HUES6 (cell line): ENCODE data around the gene PLD1.
A peak's percentile ranks its signal among the peaks of the same experiment; 100 is the strongest.

ENCODE experiments used
- H3K27ac ChIP-seq: 2 replicates; pipeline ENCODE4 v1.7.0; 2013; ENCODE audit warnings: low read depth, mild to moderate bottlenecking, low read length, inconsistent platforms
- H3K27me3 ChIP-seq: 2 replicates; pipeline ENCODE4 v1.6.1; 2013; ENCODE audit warnings: low read length; ENCODE audit not compliant: control insufficient read depth, insufficient read depth
- H3K36me3 ChIP-seq: 2 replicates; pipeline ENCODE4 v1.6.1; 2013; ENCODE audit warnings: low read length; ENCODE audit not compliant: control insufficient read depth, insufficient read depth
- H3K4me1 ChIP-seq: 2 replicates; pipeline ENCODE4 v1.6.1; 2013; ENCODE audit warnings: low read length; ENCODE audit not compliant: control insufficient read depth, insufficient read depth
- H3K4me3 ChIP-seq: 2 replicates; pipeline ENCODE4 v1.5.1; 2013; ENCODE audit warnings: low read depth, low read length
- H3K9ac ChIP-seq: one replicate; pipeline ENCODE4 v1.6.1; 2013; ENCODE audit warnings: mild to moderate bottlenecking, low read length
- H3K9me3 ChIP-seq: 2 replicates; pipeline ENCODE4 v1.6.1; 2013; ENCODE audit warnings: low read depth, low read length; ENCODE audit not compliant: control insufficient read depth, insufficient read depth

The PLD1 gene

DNA sequence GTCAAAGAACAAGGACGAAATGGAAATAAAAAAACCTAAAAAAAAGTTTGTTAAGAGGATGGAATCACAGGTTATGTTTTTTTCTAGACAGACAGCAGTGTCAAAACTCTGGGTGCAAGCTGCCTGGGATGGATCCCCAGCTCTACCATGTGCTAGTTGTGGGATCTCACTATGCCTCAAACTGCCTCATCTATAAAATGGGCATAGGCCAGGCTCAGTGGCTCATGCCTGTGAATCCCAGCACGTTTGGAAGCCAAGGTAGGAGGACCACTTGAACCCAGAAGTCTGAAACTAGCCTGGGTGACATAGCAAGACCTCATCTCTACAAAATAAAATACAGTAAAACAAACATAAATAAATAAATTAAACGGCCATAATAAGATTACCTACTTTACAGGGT is 4.6 kb downstream of the PLD1 start:
- Histone ChIP-seq H3K9ac (no peak overlapping the region), H3K27me3 (peaks cover 17% of the 10 kb centered on the region), H3K27ac (no peak overlapping the region), H3K36me3 (no peaks in the 10 kb centered on the region), H3K4me1 (peaks cover 5% of the 10 kb centered on the region; the same call in 1 of the 2 replicates), H3K9me3 (no peaks in the 10 kb centered on the region), H3K4me3 (no peak overlapping the region)

DNA sequence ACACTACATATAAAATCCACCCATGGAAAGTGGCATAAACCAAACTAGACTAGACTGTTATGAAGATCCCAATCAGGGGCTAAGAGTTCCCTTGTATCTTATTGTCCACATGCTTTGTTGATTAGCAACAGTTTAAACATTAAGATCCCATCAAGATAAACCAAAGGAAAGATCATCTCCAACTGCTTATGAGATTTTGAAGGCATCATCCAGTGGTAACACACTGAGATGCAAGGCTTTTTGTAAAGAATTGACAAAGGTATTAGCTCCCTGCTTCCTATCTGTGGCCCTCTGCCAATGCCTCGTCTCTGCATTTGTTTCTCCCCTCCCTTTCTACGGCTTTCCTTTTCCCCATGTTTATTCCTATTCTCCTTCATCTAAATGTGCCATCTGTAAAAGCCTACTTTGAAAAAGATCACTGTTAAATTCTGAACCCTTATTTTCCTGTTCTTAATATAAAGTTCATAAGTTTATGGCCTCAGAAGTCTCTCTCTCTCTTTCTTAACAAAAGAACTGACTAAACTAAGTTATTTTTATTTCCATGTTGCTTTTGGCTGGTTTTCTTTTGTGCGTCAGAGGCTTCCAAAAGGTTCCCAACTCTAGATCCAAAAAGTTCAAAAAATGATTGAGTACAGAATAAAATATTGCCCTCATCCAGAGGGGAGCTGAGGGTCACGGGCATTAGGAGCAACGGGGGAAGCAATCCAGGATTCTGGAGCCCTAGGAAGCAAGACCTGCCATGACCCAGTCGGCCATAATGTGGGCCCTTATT is 5.5 kb downstream of the PLD1 start:
- peaks cover 9% of the 10 kb centered on the region for H3K27me3 ChIP-seq
- no peaks in the 10 kb centered on the region for H3K36me3 ChIP-seq
- H3K27ac ChIP-seq, result no peak overlapping the region
- H3K4me3 ChIP-seq, result no peak overlapping the region
- H3K4me1 ChIP-seq, result peaks cover 5% of the 10 kb centered on the region; the same call in 1 of the 2 replicates
- no peaks in the 10 kb centered on the region for H3K9me3 ChIP-seq
- H3K9ac ChIP-seq, result no peak overlapping the region

DNA sequence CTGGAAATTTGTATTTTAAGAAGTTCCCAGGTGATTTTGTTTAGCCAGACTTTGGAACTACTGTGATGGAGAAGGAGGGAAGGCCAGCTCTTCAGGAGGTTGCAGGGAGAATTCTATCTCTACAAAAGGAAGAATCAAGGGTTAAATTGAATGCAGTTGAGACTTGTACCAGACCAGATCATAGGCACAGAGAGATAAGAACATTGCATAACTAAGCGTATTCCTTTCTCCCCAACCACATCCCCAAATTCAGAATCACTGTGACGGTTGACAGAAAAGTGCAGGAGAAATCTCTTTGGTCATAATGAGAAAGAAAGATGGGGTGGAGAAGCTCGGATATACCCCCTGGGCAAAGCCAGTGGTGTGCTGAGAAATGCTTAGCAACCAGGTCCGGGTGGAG is 7.2 kb downstream of the PLD1 start:
- Histone ChIP-seq H3K4me1 (peaks cover 3% of the 10 kb centered on the region), H3K27ac (no peak overlapping the region), H3K9ac (no peak overlapping the region), H3K27me3 (no peaks in the 10 kb centered on the region), H3K36me3 (no peaks in the 10 kb centered on the region), H3K9me3 (no peaks in the 10 kb centered on the region), H3K4me3 (no peak overlapping the region)

DNA sequence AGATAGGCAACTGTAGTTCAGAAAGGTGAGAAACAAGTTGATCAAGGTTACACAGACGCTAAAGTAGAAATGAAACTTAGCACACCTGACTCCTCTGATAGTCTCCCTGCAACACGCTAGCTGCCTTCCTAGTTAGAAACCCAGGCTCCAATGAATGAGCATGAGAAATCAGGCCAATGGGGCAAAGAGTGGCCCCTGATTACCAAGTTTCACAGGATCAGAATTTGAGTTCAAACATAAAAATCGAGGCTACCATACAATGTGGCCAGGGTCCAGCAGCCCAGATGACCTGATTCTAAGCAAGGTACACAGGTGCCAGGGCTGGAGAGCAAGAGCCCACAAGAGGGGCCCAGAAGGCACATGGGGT is 7.7 kb downstream of the PLD1 start:
- Histone ChIP-seq H3K4me3 (no peak overlapping the region), H3K4me1 (peaks cover 7% of the 10 kb centered on the region)

DNA sequence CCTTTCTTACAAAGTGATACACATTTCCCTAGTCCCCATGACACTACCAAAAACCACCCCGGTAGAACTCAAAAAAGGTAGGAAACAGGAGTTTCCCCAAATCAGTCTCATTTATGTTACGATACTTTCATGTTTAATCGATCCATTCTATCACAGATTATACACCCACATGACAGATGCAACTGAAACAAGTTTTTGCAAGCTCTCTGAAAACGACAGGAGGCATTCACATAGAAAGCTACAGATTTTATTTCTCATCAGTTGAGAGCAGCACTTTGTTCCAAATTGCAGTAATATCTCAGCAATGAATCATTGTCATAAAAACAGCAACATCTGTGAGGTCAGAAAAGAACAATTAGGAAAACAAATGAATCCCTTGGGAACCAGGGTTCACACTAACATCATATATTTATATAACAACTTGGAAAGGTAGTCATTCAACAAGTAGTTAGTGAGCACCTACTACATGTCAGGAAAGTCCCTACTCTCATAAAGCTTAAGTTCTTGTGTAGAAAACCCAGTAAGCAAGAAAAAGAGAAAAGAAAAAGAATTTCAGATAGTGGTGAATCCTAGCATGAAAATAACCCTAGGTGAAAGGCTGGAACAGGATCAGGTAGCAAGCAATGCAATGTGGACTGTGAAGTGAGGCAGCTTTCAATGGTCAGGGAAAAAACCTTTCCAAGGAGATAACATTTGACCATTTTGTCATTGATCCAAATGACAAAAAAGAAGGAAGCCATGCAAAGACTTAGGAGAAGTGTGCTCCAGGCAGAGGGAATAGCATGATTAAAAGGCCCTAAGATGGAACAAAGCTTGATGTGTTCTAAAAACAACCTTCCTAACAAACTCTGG is 8.3 kb downstream of the PLD1 start:
- Histone ChIP-seq H3K27ac (no peak overlapping the region), H3K9me3 (no peaks in the 10 kb centered on the region), H3K9ac (no peak overlapping the region), H3K4me1 (peaks cover 13% of the 10 kb centered on the region), H3K4me3 (no peak overlapping the region), H3K27me3 (no peaks in the 10 kb centered on the region), H3K36me3 (no peaks in the 10 kb centered on the region)

More for the DNA sequence above, 7.7 kb downstream of the PLD1 start:
- Histone ChIP-seq H3K9ac (no peak overlapping the region), H3K27ac (no peak overlapping the region), H3K9me3 (no peaks in the 10 kb centered on the region), H3K36me3 (no peaks in the 10 kb centered on the region), H3K27me3 (no peaks in the 10 kb centered on the region)

DNA sequence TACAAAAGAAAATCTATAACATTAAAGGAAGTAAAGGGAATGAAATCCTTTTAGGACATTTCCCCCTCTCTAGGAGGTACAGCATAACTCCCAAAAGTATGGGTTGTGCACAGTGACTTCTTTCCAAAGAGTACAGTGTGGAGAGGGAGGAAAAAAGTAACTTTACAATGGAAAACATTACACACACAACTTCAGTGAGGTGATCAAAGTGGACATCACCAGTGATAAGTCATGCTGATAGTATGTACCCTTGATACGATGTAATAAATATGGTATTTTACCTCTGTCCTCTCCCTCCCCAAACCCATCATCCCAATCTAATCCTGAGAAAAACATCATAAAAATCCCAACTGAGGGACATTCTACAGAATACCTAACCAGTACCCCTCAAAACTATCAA is 10.8 kb downstream of the PLD1 start:
- Histone ChIP-seq H3K9ac (no peak overlapping the region), H3K4me1 (peaks cover 16% of the 10 kb centered on the region), H3K27me3 (no peaks in the 10 kb centered on the region), H3K27ac (no peak overlapping the region), H3K4me3 (no peak overlapping the region), H3K9me3 (no peaks in the 10 kb centered on the region), H3K36me3 (no peaks in the 10 kb centered on the region)

DNA sequence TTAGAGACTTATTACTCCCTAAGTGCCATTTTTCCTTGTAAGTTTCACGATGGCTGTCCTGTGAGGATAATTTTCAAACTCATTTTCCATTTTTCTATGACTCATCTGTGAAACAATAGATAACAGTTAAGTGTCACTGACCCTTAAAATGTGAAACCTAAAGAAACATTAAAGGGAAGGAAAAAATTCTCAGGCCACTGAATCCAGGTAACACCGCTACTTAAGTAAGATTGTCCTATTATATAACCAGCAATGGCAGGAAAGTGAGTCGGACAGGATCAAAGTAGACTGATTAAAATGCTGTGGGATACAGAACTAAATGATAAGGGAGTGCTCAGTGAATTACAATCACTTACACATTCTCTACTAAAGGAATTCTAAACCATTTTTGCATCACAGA is 12.4 kb downstream of the PLD1 start:
- Histone ChIP-seq H3K36me3 (no peaks in the 10 kb centered on the region), H3K4me3 (no peak overlapping the region), H3K9ac (no peak overlapping the region), H3K4me1 (peaks cover 16% of the 10 kb centered on the region), H3K27ac (no peak overlapping the region), H3K9me3 (no peaks in the 10 kb centered on the region), H3K27me3 (no peaks in the 10 kb centered on the region)

DNA sequence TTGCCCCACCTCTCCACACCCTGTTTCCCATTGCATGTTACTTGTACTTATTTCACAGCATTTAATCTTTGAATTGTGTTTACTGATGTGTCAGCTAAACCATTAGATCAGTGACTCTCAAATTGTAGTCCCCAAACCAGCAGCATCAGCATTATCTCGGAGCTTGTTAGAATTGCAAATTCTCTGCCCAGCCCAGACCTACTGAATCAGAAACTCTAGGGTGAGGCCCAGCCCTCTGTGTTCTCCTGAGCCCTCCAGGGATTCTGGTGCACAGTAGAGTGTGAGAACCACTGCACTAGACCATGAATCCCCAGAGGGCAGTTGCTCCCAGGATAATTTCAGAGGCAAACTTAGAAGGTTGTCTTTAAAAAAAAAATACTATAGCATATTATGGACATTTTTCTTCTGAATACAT is 13.0 kb downstream of the PLD1 start:
- H3K9ac ChIP-seq, result no peak overlapping the region
- H3K27ac ChIP-seq, result no peak overlapping the region
- H3K4me1 ChIP-seq, result peaks cover 22% of the 10 kb centered on the region
- H3K27me3 ChIP-seq, result no peaks in the 10 kb centered on the region
- H3K9me3 ChIP-seq, result no peaks in the 10 kb centered on the region
- no peaks in the 10 kb centered on the region for H3K36me3 ChIP-seq
- no peak overlapping the region for H3K4me3 ChIP-seq

DNA sequence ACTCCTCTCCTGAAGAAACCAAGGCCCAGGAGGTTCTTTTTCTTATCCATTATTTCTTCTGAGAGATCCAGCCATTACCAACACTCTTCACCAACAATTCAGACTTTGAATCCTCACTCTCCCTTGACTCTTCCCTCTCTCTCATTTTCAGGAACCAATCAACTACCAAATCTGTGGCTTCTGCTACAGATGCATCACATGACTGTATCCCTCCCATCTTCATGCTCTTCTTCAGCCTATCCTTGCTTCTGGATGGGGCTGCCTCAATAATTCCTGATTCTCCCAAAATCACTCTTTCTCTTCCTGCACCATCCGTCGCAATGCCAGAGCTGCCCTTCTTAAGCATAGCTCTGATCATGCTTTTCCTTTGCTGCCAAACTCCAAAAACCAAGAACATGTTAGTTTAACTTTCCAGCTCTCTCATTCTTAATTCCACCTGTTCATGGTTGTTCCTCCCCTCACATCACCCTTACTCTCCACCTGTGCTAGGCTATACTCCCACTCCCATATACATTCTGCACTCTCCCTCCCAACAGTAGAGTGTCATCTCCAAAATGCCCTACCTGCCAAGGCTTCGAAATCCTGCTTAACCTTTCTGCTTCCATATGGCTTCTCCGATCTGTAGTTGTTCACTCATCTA is 13.5 kb downstream of the PLD1 start:
- Histone ChIP-seq H3K9ac (no peak overlapping the region), H3K9me3 (no peaks in the 10 kb centered on the region), H3K27ac (no peak overlapping the region), H3K4me1 (peaks cover 27% of the 10 kb centered on the region), H3K36me3 (no peaks in the 10 kb centered on the region), H3K27me3 (no peaks in the 10 kb centered on the region), H3K4me3 (no peak overlapping the region)

DNA sequence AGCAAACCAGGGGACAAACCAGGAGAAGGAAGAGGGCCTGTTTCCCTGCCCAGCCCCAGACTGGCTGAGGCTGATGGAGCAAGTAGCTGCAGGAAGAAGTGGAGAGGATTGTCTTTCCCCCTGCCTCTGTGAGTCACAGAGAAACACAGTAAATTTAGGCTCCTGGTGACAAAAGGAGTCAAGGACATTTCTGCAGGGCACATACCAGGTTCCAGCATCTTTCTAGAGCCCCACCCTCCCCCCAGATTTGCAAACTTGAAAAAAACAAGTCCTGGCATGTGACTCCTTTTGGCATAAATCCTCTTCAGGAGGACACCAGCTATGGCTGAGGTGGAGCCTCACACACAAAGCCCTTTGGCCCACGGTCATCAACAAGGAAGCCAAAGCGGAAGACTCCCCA is 17.8 kb downstream of the PLD1 start:
- Histone ChIP-seq H3K27ac (no peak overlapping the region), H3K36me3 (no peaks in the 10 kb centered on the region), H3K4me1 (peaks cover 29% of the 10 kb centered on the region), H3K9me3 (no peaks in the 10 kb centered on the region), H3K4me3 (no peak overlapping the region), H3K27me3 (no peaks in the 10 kb centered on the region), H3K9ac (no peak overlapping the region)

DNA sequence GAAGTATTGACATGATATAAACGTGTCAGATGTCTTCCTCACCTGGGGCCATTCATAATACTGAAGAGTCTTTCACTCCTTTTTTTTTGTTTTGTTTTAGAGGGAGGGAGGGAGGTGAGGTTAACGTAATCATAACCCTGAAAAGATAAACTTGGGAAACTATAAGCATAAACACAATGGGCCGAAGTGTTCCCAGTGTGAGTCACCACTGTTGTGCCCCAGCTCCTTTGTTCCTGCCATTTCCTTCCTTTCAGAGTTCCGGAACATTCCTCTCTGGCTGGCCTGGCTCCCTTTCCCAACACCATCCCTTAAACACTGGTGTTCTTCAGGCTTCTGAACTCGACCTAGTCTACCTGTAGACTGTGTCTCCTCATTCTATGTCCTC is 18.6 kb downstream of the PLD1 start:
- Histone ChIP-seq H3K4me3 (no peak overlapping the region), H3K4me1 (peaks cover 20% of the 10 kb centered on the region), H3K27me3 (no peaks in the 10 kb centered on the region), H3K9me3 (no peaks in the 10 kb centered on the region), H3K27ac (peak overlapping the region; percentile 39; the same call in 1 of the 2 replicates), H3K36me3 (no peaks in the 10 kb centered on the region), H3K9ac (peak overlapping the region; percentile 21)
